Fibroblast of pulmonary artery (primary cell): ENCODE measurements around the gene UPF1.

Source experiments
- DNase-seq: peaks from one replicate; pipeline ENCODE4 v3.0.0-alpha.2; 2010; ENCODE audit warnings: low read depth
- H3K4me3 ChIP-seq: replicated peaks from 2 replicates; pipeline ENCODE4 v1.5.1; 2011; ENCODE audit warnings: low read depth, mild to moderate bottlenecking, control low read depth, low read length, moderate library complexity
- CTCF ChIP-seq: IDR thresholded peaks from 2 replicates; pipeline ENCODE4 v1.5.1; 2011; ENCODE audit warnings: mild to moderate bottlenecking, control low read depth, low read length, inconsistent platforms; ENCODE audit errors: missing control alignments

UPF1 gene

GRCh38 chr19:18793144-18794028 lies 38.4 kb upstream of the UPF1 start:
- no peak for DNase-seq
- H3K4me3 ChIP-seq: no peak overlapping the region
- no peak for TF ChIP-seq CTCF

- no peak for TF ChIP-seq CTCF
- no peak overlapping the region for H3K4me3 ChIP-seq
- DNase-seq: no peak
Measured at GRCh38 chr19:18794029-18794313, 37.8 kb upstream of the UPF1 start.

GRCh38 chr19:18794692-18795091 lies 37.1 kb upstream of the UPF1 start:
- no peak for DNase-seq
- TF ChIP-seq CTCF: no peak

GRCh38 chr19:18795540-18795939 lies 36.2 kb upstream of the UPF1 start:
- no peak for TF ChIP-seq CTCF
- no peak overlapping the region for H3K4me3 ChIP-seq
- peak; percentile 22 for DNase-seq

More at GRCh38 chr19:18794692-18795091, 37.1 kb upstream of the UPF1 start:
- no peak overlapping the region for H3K4me3 ChIP-seq

GRCh38 chr19:18796239-18796638 lies 35.5 kb upstream of the UPF1 start:
- no peak for TF ChIP-seq CTCF
- H3K4me3 ChIP-seq: no peak overlapping the region
- no peak for DNase-seq

- DNase-seq: no peak
- H3K4me3 ChIP-seq: no peak overlapping the region
- TF ChIP-seq CTCF: peak; percentile 14
Measured at GRCh38 chr19:18798384-18799352, 33.1 kb upstream of the UPF1 start.
